Measurements from ENCODE around the gene POU2F1.

Gene POU2F1

GRCh38 chr1:167250482-167250881 lies 29.8 kb downstream of the POU2F1 start:
- Histone ChIP-seq H3K9me3 (ENCODE audit: control insufficient read depth, insufficient read depth, low read depth, low read length) (no peaks in the 10 kb centered on the region), H3K4me3 (ENCODE audit: low read depth, low read length) (no peak overlapping the region), H3K27ac (ENCODE audit: extremely low read depth, low read depth, low read length) (no peak overlapping the region), H3K36me3 (ENCODE audit: control insufficient read depth in 2 of 2, insufficient read depth in 1 of 2, low read length in 2 of 2) (no peaks in the 10 kb centered on the region), H3K4me1 (ENCODE audit: control insufficient read depth, insufficient read depth, low read length) (peaks cover 13% of the 10 kb centered on the region)
- ChIA-PET CTCF (interaction anchor here (2.1 kb wide), 1 partner anchor 17 kb away, joined by 5 read pairs; no protein-coding TSS in a partner anchor), POLR2A (no interaction called here)
- TF ChIP-seq PRDM4 (tag by site-specific recombination; IDR thresholded peaks at IDR 0.05) = peak; percentile 74; the same call in 1 of the 2 replicates
- no peak for TF ChIP-seq ZNF302 (tag by site-specific recombination; IDR thresholded peaks at IDR 0.05; ENCODE audit: low read depth)
- peak; percentile 59; the same call in 1 of the 2 replicates for TF ChIP-seq PRDM6 (tag by site-specific recombination; IDR thresholded peaks at IDR 0.05)
- TF ChIP-seq BCL6B (tag by site-specific recombination; IDR thresholded peaks at IDR 0.05) = no peak

- Histone ChIP-seq H3K9me3 (ENCODE audit: control insufficient read depth, insufficient read depth, low read depth, low read length) (no peaks in the 10 kb centered on the region), H3K4me3 (ENCODE audit: low read depth, low read length) (no peak overlapping the region), H3K27ac (ENCODE audit: extremely low read depth, low read depth, low read length) (no peak overlapping the region), H3K36me3 (ENCODE audit: control insufficient read depth in 2 of 2, insufficient read depth in 1 of 2, low read length in 2 of 2) (no peaks in the 10 kb centered on the region), H3K4me1 (ENCODE audit: control insufficient read depth, insufficient read depth, low read length) (peaks cover 13% of the 10 kb centered on the region)
- TF ChIP-seq ZNF580 (tag by site-specific recombination; IDR thresholded peaks at IDR 0.05) = no peak
- ChIA-PET CTCF (interaction anchor here (0.6 to 2.1 kb wide), 2 partner anchors 16 to 170 kb away, joined by 3 to 5 read pairs; no protein-coding TSS in a partner anchor), POLR2A (no interaction called here)
Measured at GRCh38 chr1:167251472-167251871, 30.8 kb downstream of the POU2F1 start.

GRCh38 chr1:167252986-167253385 lies 32.3 kb downstream of the POU2F1 start:
- ChIA-PET POLR2A (interaction anchor here (0.9 kb wide), 1 partner anchor 32 kb away, joined by 3 read pairs; the partner anchor contains the start of gene POU2F1), CTCF (interaction anchor here (1.3 to 4.0 kb wide), 2 partner anchors 15 to 287 kb away, joined by 3 to 20 read pairs; no protein-coding TSS in a partner anchor)
- H3K4me1 ChIP-seq (ENCODE audit: control insufficient read depth, insufficient read depth, low read length) = peaks cover 9% of the 10 kb centered on the region
- no peaks in the 10 kb centered on the region for H3K9me3 ChIP-seq (ENCODE audit: control insufficient read depth, insufficient read depth, low read depth, low read length)
- no peak overlapping the region for H3K27ac ChIP-seq (ENCODE audit: extremely low read depth, low read depth, low read length)
- no peaks in the 10 kb centered on the region for H3K36me3 ChIP-seq (ENCODE audit: control insufficient read depth in 2 of 2, insufficient read depth in 1 of 2, low read length in 2 of 2)
- H3K4me3 ChIP-seq (ENCODE audit: low read depth, low read length) = no peak overlapping the region
- TF ChIP-seq, protein P1, sequence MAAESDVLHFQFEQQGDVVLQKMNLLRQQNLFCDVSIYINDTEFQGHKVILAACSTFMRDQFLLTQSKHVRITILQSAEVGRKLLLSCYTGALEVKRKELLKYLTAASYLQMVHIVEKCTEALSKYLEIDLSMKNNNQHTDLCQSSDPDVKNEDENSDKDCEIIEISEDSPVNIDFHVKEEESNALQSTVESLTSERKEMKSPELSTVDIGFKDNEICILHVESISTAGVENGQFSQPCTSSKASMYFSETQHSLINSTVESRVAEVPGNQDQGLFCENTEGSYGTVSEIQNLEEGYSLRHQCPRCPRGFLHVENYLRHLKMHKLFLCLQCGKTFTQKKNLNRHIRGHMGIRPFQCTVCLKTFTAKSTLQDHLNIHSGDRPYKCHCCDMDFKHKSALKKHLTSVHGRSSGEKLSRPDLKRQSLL (tag by site-specific recombination; IDR thresholded peaks at IDR 0.05) = no peak
- TF ChIP-seq FEZF1 (tag by site-specific recombination; IDR thresholded peaks at IDR 0.05) = no peak
- TF ChIP-seq SALL2 (tag by site-specific recombination; IDR thresholded peaks at IDR 0.05; ENCODE audit: borderline replicate concordance) = no peak
- no peak for TF ChIP-seq ZIC2 (tag by site-specific recombination; IDR thresholded peaks at IDR 0.05)
- no peak for TF ChIP-seq ZNF623 (tag by site-specific recombination; IDR thresholded peaks at IDR 0.05)
- TF ChIP-seq ZNF830 (tag by site-specific recombination; IDR thresholded peaks at IDR 0.05; ENCODE audit: low read depth) = no peak
- TF ChIP-seq, protein P2, sequence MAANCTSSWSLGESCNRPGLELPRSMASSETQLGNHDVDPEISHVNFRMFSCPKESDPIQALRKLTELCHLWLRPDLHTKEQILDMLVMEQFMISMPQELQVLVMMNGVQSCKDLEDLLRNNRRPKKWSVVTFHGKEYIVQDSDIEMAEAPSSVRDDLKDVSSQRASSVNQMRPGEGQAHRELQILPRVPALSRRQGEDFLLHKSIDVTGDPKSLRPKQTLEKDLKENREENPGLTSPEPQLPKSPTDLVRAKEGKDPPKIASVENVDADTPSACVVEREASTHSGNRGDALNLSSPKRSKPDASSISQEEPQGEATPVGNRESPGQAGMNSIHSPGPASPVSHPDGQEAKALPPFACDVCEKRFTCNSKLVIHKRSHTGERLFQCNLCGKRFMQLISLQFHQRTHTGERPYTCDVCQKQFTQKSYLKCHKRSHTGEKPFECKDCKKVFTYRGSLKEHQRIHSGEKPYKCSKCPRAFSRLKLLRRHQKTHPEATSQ (tag by site-specific recombination; IDR thresholded peaks at IDR 0.05) = no peak
- TF ChIP-seq ZNF202 (tag by site-specific recombination; IDR thresholded peaks at IDR 0.05; ENCODE audit: borderline replicate concordance) = no peak
- TF ChIP-seq ZNF501 (tag by site-specific recombination; IDR thresholded peaks at IDR 0.05) = no peak
- no peak for TF ChIP-seq ZBTB8A (tag by site-specific recombination; IDR thresholded peaks at IDR 0.05)
- TF ChIP-seq, protein P3, sequence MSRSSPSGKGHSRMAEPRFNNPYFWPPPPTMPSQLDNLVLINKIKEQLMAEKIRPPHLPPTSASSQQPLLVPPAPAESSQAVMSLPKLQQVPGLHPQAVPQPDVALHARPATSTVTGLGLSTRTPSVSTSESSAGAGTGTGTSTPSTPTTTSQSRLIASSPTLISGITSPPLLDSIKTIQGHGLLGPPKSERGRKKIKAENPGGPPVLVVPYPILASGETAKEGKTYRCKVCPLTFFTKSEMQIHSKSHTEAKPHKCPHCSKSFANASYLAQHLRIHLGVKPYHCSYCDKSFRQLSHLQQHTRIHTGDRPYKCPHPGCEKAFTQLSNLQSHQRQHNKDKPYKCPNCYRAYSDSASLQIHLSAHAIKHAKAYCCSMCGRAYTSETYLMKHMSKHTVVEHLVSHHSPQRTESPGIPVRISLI (tag by site-specific recombination; IDR thresholded peaks at IDR 0.05) = no peak

All from HEK293 (cell line).